Measurements from ENCODE around the gene FAM193B.

GRCh38 chr5:177473443-177474001 is 80.8 kb downstream of the FAM193B start, which contains the start of gene DBN1:
- TF ChIP-seq CTCF (IDR thresholded peaks at IDR 0.05) (no peak), POLR2A (IDR thresholded peaks at IDR 0.05) (peak in 1 of 2 donors; percentile 40)

Measured in uterus (tissue), 2 donors.